Choroid plexus epithelial cell (primary cell): ENCODE data around the gene SNRPD2.

Experiments
- DNase-seq: peaks from one replicate; pipeline ENCODE4 v3.0.0-alpha.2; 2010; ENCODE audit warnings: low read depth
- H3K4me3 ChIP-seq: 2 replicates; pipeline ENCODE4 v1.5.1; 2011; ENCODE audit warnings: low read depth, mild to moderate bottlenecking, control low read depth, low read length, moderate library complexity
- TF ChIP-seq, protein P1 (sequence below): conservative IDR thresholded peaks from 2 replicates; pipeline ENCODE4 v1.5.1; 2011; ENCODE audit warnings: low read depth, mild to moderate bottlenecking, control low read depth, inconsistent platforms, low read length, moderate library complexity

The SNRPD2 gene

DNA sequence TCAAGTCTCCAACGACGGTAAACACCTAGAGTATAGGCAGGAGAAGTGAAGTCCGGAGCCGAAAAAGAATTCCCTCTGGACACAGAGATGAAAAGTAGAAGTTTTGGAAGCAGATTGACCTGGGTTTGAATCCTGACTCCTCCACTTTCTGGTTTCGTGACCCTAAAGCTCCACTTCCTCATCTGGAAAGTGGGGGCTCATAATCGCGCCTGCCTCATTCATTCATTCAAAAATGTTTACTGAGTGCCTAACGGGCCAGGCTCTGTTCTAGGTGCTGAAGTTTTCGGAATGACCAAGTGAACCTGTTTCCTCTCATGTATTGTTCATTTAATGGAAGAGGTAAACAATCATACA, 45.4 kb downstream of the SNRPD2 start:
- H3K4me3 ChIP-seq: peak overlapping the region; percentile 61
- TF ChIP-seq, protein P1, sequence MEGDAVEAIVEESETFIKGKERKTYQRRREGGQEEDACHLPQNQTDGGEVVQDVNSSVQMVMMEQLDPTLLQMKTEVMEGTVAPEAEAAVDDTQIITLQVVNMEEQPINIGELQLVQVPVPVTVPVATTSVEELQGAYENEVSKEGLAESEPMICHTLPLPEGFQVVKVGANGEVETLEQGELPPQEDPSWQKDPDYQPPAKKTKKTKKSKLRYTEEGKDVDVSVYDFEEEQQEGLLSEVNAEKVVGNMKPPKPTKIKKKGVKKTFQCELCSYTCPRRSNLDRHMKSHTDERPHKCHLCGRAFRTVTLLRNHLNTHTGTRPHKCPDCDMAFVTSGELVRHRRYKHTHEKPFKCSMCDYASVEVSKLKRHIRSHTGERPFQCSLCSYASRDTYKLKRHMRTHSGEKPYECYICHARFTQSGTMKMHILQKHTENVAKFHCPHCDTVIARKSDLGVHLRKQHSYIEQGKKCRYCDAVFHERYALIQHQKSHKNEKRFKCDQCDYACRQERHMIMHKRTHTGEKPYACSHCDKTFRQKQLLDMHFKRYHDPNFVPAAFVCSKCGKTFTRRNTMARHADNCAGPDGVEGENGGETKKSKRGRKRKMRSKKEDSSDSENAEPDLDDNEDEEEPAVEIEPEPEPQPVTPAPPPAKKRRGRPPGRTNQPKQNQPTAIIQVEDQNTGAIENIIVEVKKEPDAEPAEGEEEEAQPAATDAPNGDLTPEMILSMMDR: no peak
- DNase-seq: peak; percentile 40

- TF ChIP-seq, protein P1: no peak
- peak; percentile 98 for DNase-seq
- peak overlapping the region; percentile 61 for H3K4me3 ChIP-seq
Observed at GRCh38 chr19:45645631-45646344, 46.0 kb downstream of the SNRPD2 start.

DNA sequence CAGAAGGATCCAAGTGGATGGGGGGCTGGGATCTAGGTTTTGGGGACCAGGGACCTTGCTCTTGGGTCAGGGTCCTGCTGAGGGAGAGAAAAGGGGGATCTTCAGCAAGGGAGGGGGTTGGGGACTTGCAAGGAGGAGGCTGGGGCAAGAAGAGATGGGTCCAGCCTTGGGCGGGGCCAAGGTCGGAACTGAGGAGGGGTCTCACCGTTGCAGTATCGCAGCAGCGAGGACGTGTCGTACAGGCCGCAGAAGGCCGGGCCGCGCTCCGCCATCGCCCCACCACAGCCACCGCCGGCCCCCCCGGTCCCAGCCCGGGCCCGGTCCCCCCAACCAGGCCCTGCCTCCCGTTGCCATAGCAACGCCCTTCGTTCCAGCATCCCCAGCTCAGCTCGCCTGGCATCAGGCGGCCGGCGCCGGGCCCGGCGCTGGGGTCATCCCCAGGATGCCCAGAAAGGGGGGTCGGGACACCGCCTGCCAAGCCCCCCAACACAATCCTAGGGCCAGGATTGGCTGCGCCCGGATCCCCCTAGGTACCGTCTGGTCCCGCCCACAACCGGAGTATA, 46.6 kb downstream of the SNRPD2 start:
- peak overlapping the region; percentile 61 for H3K4me3 ChIP-seq
- DNase-seq: no peak
- TF ChIP-seq, protein P1: no peak

DNA sequence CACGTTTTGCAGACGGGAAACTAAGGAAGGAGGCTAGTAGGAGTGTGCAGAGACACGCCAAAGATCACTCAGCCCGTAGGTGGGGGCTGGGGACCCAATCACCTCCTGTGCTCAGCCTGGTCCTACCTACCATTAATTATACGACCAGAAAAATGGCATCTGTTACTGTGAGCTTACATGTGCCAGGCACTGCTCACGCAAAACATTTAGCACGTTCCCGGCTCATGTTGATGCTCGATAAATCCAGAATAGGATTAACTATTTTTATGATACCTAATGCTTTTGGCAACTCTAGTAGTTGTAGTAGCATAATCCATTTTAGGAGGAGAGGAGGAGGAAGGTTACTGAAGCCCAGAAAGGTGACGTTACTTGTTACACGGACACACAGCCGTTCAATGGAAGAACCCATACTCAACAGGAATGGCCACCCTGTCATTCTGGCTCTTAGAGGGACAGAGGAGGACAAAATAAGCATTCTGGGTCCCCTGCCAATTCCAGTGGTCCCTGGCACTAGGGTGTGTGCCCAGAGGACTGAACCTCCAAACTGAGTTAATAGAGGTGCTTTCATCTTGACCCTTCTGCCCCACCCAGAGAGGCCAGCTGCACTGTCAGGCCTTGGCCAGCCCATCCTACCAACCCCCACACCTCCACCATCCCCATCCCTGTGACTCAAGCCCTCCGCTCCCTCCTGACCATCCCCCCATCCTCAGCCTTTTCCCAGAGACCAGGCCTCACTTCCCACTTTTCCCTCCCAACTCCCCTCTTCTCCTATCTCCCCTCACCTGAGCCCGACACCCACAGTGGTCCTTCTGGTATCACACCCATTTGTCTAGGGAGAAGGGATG, 47.6 kb downstream of the SNRPD2 start:
- no peak for DNase-seq
- H3K4me3 ChIP-seq: no peak overlapping the region
- TF ChIP-seq, protein P1: no peak

GRCh38 chr19:45643024-45643926, 48.5 kb downstream of the SNRPD2 start:
- peak; percentile 83 for DNase-seq
- TF ChIP-seq, protein P1: peak; percentile 99
- peak overlapping the region; percentile 48 for H3K4me3 ChIP-seq

DNA sequence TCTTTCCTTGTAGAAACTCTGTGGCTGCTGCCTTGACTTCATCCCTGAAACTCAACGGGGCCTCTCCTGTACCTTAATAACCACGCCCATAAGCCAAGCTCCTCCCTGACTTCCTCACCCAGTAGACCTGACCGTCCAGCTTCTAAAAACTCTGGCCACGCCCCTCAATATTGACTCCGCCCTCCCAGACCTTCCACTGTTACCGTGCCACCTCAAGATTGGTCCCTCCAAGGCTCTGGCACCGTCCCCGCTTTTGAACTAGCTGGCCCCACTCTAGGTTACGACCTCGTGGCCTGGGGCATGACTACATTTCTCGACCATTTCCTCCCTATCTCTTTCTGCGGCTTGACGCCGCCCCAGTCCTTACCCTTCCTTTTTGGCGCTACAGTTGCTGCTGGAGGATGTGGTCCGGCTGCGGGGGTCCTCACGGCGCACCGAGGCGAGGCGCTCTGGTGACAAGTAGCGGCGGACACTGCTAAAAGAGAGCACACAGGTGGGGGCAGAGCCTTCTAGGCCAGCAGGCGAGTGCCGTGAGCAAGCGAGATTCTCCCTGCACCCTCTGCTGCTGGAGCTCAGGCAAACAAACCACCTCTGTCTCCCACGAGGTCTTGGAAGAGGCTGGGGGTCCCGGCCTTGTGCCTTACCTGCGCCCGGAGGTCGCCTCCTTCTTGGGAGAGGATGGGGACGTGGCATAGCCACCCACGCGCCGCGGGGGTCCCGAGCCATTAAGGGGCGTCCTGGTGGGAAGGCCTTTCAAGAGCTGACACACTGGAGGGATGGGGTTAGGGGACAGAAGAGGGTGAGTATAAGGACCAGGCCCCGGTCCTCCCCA, 50.3 kb downstream of the SNRPD2 start:
- peak overlapping the region; percentile 51 for H3K4me3 ChIP-seq
- peak; percentile 83 for DNase-seq
- TF ChIP-seq, protein P1: no peak
